HepG2 (cell line): ENCODE measurements around the gene SLC5A5. TPM values are rescaled to one million over a fixed set of nuclear protein-coding genes. Genes with fewer than 3 reads are reported as not detected.

ENCODE experiments used
- ATAC-seq: fragments of 200-7000 bp; cut with Tn5 transposase; 3 replicates; pipeline ENCODE4 v1.9.1; 2020; ENCODE audit warnings: mild to moderate bottlenecking, moderate library complexity
- BruUV-seq: library from RNA; stranded (reverse); fragments of 400-500 nt; replicated peaks from 2 replicates; lab custom pipeline; 2021; lab: Mats Ljungman, UMichigan
- CTCF ChIA-PET: fragments of 300-600 bp; formaldehyde crosslinking; extraction: SDS; loops from one replicate; lab custom pipeline; 2021; ENCODE audit warnings: low total read pairs, inconsistent platforms, low intra/inter-chr PET ratio; lab: Yijun Ruan, JAX
- POLR2A ChIA-PET: fragments of 350-600 bp; sonication (Branson Sonifier 250); formaldehyde crosslinking; loops from one replicate; lab custom pipeline; 2020; ENCODE audit warnings: antibody characterized with exemption, inconsistent platforms; lab: Yijun Ruan, JAX
- DNase-seq: peaks from one replicate; pipeline ENCODE4 v3.0.0-alpha.2; 2015; ENCODE audit warnings: low spot score
- FAIRE-seq: peaks from 3 replicates; lab custom pipeline; 2011; peaks lifted over from hg19 to GRCh38; lab: Jason Lieb, UNC
- H2AFZ ChIP-seq: one replicate; pipeline ENCODE4 v1.6.1; 2011; ENCODE audit warnings: low read length, inconsistent platforms
- H3K27ac ChIP-seq: fragments of 300-600 bp; 3 replicates; pipeline ENCODE4 v1.8.0; 2011; ENCODE audit warnings: mixed run types, mild to moderate bottlenecking, mixed read lengths, low read length, inconsistent platforms; ENCODE audit not compliant: insufficient read depth; ENCODE audit errors: extremely low read length
- H3K27me3 ChIP-seq, 2 experiments: fragments of 200-600 bp in 1 of 2; 2 replicates in 1 of 2; 3 replicates in 1 of 2; pipeline versions ENCODE4 v1.6.0 to v1.8.0; 2011; ENCODE audit warnings: low read length in 2 of 2, mild to moderate bottlenecking in 2 of 2, moderate library complexity in 2 of 2, inconsistent platforms in 1 of 2; ENCODE audit not compliant: insufficient read depth in 2 of 2, control insufficient read depth in 1 of 2
- H3K36me3 ChIP-seq, 2 experiments: fragments of 200-600 bp in 1 of 2; replicated peaks in 1 of 2; 2 replicates in 1 of 2; 3 replicates in 1 of 2; pipeline versions ENCODE4 v1.5.1 to v1.8.0; 2011; ENCODE audit warnings: low read length in 2 of 2, inconsistent platforms in 1 of 2; ENCODE audit not compliant: insufficient read depth in 2 of 2, control insufficient read depth in 1 of 2
- H3K4me1 ChIP-seq: 2 replicates; pipeline ENCODE4 v1.5.1; 2012; ENCODE audit warnings: low read length, inconsistent platforms; ENCODE audit not compliant: insufficient read depth
- H3K4me2 ChIP-seq: 2 replicates; pipeline ENCODE4 v1.6.0; 2011; ENCODE audit warnings: low read depth, low read length, inconsistent platforms
- H3K4me3 ChIP-seq, 3 experiments: fragments of 200-600 bp in 1 of 3; sonication (generic), shearing (Covaris generic) in 1 of 3; replicated peaks in 1 of 3; 2 replicates each; pipeline ENCODE4 v1.5.1; 2011 to 2016; ENCODE audit warnings: low read length in 3 of 3, inconsistent platforms in 2 of 3, low read depth in 2 of 3, mild to moderate bottlenecking in 2 of 3, control low read depth in 1 of 3, mixed read lengths in 1 of 3; ENCODE audit not compliant: insufficient read depth in 1 of 3
- H3K79me2 ChIP-seq: one replicate; pipeline ENCODE4 v1.6.1; 2011; ENCODE audit warnings: low read length, inconsistent platforms; ENCODE audit not compliant: insufficient read depth
- H3K9ac ChIP-seq: 2 replicates; pipeline ENCODE4 v1.6.0; 2011; ENCODE audit warnings: mild to moderate bottlenecking, low read depth, low read length, inconsistent platforms; ENCODE audit not compliant: insufficient read depth
- H3K9me3 ChIP-seq: 2 replicates; pipeline ENCODE4 v1.5.1; 2012; ENCODE audit warnings: mild to moderate bottlenecking, low read length
- H4K20me1 ChIP-seq: 2 replicates; pipeline ENCODE4 v1.6.0; 2011; ENCODE audit warnings: inconsistent platforms, mild to moderate bottlenecking, low read length, moderate library complexity; ENCODE audit not compliant: insufficient read depth
- CCDC6 ChIP-seq: sonication (generic); formaldehyde crosslinking; IDR thresholded peaks from 2 replicates; pipeline ENCODE4 v1.8.1; 2022; ENCODE audit warnings: mild to moderate bottlenecking, missing genetic modification reagents, moderate library complexity
- IKZF5 ChIP-seq: IDR thresholded peaks from 2 replicates; pipeline ENCODE4 v1.6.1; 2018; ENCODE audit warnings: missing genetic modification reagents, mild to moderate bottlenecking, missing compliant biosample characterization
- THAP8 ChIP-seq: sonication (generic); formaldehyde crosslinking; IDR thresholded peaks from 2 replicates; pipeline ENCODE4 v1.5.1; 2020; ENCODE audit warnings: missing genetic modification reagents, mild to moderate bottlenecking, borderline replicate concordance
- TOE1 ChIP-seq: sonication (generic); formaldehyde crosslinking; IDR thresholded peaks from 2 replicates; pipeline ENCODE4 v1.4.0; 2020; ENCODE audit warnings: mild to moderate bottlenecking, missing genetic modification reagents
- ZBTB8A ChIP-seq: sonication (generic); formaldehyde crosslinking; IDR thresholded peaks from 2 replicates; pipeline ENCODE4 v1.4.0; 2020; ENCODE audit warnings: mild to moderate bottlenecking, low read depth, missing genetic modification reagents, borderline replicate concordance
- ZFP90 ChIP-seq: sonication (generic); formaldehyde crosslinking; IDR thresholded peaks from 2 replicates; pipeline ENCODE4 v1.8.0; 2022; ENCODE audit warnings: missing genetic modification reagents, mild to moderate bottlenecking, inconsistent platforms, borderline replicate concordance
- ZNF17 ChIP-seq: sonication (generic); formaldehyde crosslinking; IDR thresholded peaks from 2 replicates; pipeline ENCODE4 v1.5.0; 2020; ENCODE audit warnings: mild to moderate bottlenecking, missing genetic modification reagents
- ZNF280D ChIP-seq: sonication (generic); formaldehyde crosslinking; IDR thresholded peaks from 2 replicates; pipeline ENCODE4 v1.5.1; 2020; ENCODE audit warnings: mild to moderate bottlenecking, missing genetic modification reagents
- ZNF496 ChIP-seq: sonication (generic); formaldehyde crosslinking; IDR thresholded peaks from 2 replicates; pipeline ENCODE4 v1.8.1; 2023; ENCODE audit warnings: mild to moderate bottlenecking, moderate library complexity, missing genetic modification reagents; ENCODE audit not compliant: insufficient replicate concordance
- WGBS: methylation state at CpG from one replicate; pipeline ENCODE4 v1.1.6; 2017; ENCODE audit warnings: low lambda C conversion rate; 5-methylcytosine and 5-hydroxymethylcytosine counted together
- in situ Hi-C: cut with HindIII; loops from 2 replicates; pipeline ENCODE4 v1.10.0; 2017; ENCODE audit warnings: low pct_unique_long_range_greater_than_20kb; ENCODE audit not compliant: extremely low pct_ligation_motif_present
- intact Hi-C: fragments of 100-400 bp; cut with micrococcal nuclease; formaldehyde crosslinking; loops from one replicate; pipeline ENCODE4 v1.10.0; 2022; ENCODE audit not compliant: unreplicated experiment
- polyA plus RNA-seq, 8 experiments: library from polyadenylated mRNA; depleted of rRNA in 3 of 8; stranded (reverse) in 7 of 8; unstranded in 1 of 8; fragments of >200 nt; fragmentation: Illumina TruSeq in 4 of 8; extraction: Trizol in 4 of 8; gene quantifications; 2 replicates each; pipeline versions ENCODE4 v1.2.1 to v1.2.3, GENCODE V29; 2011 to 2016; ENCODE audit warnings: low read depth in 4 of 8, missing spikeins in 1 of 8, mixed read lengths in 1 of 8; ENCODE audit not compliant: insufficient read depth in 1 of 8
- total RNA-seq, 5 experiments: library from RNA; depleted of rRNA; stranded (reverse); fragments of >200 nt; fragmentation: Illumina TruSeq; extraction: Trizol; gene quantifications; 2 replicates each; pipeline ENCODE4 v1.2.3, GENCODE V29; 2016; ENCODE audit warnings: low read depth in 1 of 5

The SLC5A5 gene
- total and polyA plus RNA-seq, 2 of the 13 experiments (the other 11 are each of a cell fraction or from before 2014, with no cell fraction given) = not detected

- BruUV-seq = no TSS peak
- Histone ChIP-seq H2AFZ (no peak overlapping the region), H3K9me3 (peaks cover 2% of the 10 kb centered on the region; the same call in 1 of the 2 replicates), H3K27me3 (no peaks in the 10 kb centered on the region; a peak in 1 of 5 replicates), H3K4me1 (no peaks in the 10 kb centered on the region), H3K27ac (no peak overlapping the region), H4K20me1 (no peaks in the 10 kb centered on the region), H3K79me2 (no peaks in the 10 kb centered on the region), H3K4me3 (no peak overlapping the region), H3K36me3 (no peaks in the 10 kb centered on the region), H3K9ac (no peak overlapping the region), H3K4me2 (no peak overlapping the region)
- TF ChIP-seq ZNF17 (no peak), CCDC6 (CRISPR knock-in tag) (no peak), ZNF496 (CRISPR knock-in tag) (no peak), IKZF5 (CRISPR knock-in tag) (no peak), ZFP90 (no peak), ZNF280D (CRISPR knock-in tag) (no peak), ZBTB8A (no peak), THAP8 (CRISPR knock-in tag) (no peak), TOE1 (CRISPR knock-in tag) (no peak)
- 5% methylated on average over 6 of the region's 6 CpGs for WGBS
- FAIRE-seq = no peak
- DNase-seq = no peak
- no peak for ATAC-seq
- ChIA-PET CTCF (no interaction called here), POLR2A (no interaction called here)
- intact Hi-C loops (no loop called here), in situ Hi-C loops (no loop called here)
These were observed 31.0 kb downstream of the SLC5A5 start for GRCh38 chr19:17902701-17903100.
